HEK293 (cell line): ENCODE results near the gene PLEKHF1.

Experiments used
- CTCF ChIA-PET: fragments of 350-600 bp; formaldehyde crosslinking; extraction: SDS; loops from one replicate; lab custom pipeline; 2021; ENCODE audit warnings: antibody characterized with exemption; lab: Yijun Ruan, JAX
- POLR2A ChIA-PET: fragments of 300-600 bp; formaldehyde crosslinking; extraction: SDS; loops from one replicate; lab custom pipeline; 2020; ENCODE audit warnings: antibody characterized with exemption, inconsistent platforms; lab: Yijun Ruan, JAX
- H3K27ac ChIP-seq: fragments of 200-500 bp; sonication (Bioruptor generic); 2 replicates; pipeline ENCODE4 v1.5.1; 2014; ENCODE audit warnings: low read depth, low read length, control low read depth, inconsistent platforms; ENCODE audit errors: extremely low read depth
- H3K36me3 ChIP-seq, 2 experiments: fragments of 200-500 bp in 1 of 2; sonication (Bioruptor generic) in 1 of 2; 1 replicate in 1 of 2; 2 replicates in 1 of 2; pipeline ENCODE4 v1.5.1; 2014 to 2017; ENCODE audit warnings: inconsistent platforms in 2 of 2, low read length in 2 of 2; ENCODE audit not compliant: control insufficient read depth in 2 of 2, insufficient read depth in 1 of 2
- H3K4me1 ChIP-seq: fragments of 200-500 bp; sonication (Bioruptor generic); 2 replicates; pipeline ENCODE4 v1.5.1; 2014; ENCODE audit warnings: mild to moderate bottlenecking, low read length, inconsistent platforms; ENCODE audit not compliant: control insufficient read depth, insufficient read depth
- H3K4me3 ChIP-seq: 2 replicates; pipeline ENCODE4 v1.5.1; 2011; ENCODE audit warnings: low read depth, mild to moderate bottlenecking, control low read depth, low read length, moderate library complexity
- H3K9me3 ChIP-seq: fragments of 200-500 bp; sonication (Bioruptor generic); 2 replicates; pipeline ENCODE4 v1.5.1; 2014; ENCODE audit warnings: low read depth, low read length, inconsistent platforms; ENCODE audit not compliant: control insufficient read depth, insufficient read depth
- BCL11A ChIP-seq: fragments of 450-650 bp; formaldehyde crosslinking; IDR thresholded peaks from 2 replicates; pipeline ENCODE4 v1.5.1; 2016; ENCODE audit warnings: low read depth, missing biosample characterization, missing genetic modification characterization
- GLIS1 ChIP-seq: fragments of 450-650 bp; formaldehyde crosslinking; IDR thresholded peaks from 2 replicates; pipeline ENCODE4 v1.5.1; 2016; ENCODE audit warnings: missing biosample characterization, missing genetic modification characterization
- HOXD13 ChIP-seq: sonication (generic); formaldehyde crosslinking; IDR thresholded peaks from 2 replicates; pipeline ENCODE4 v1.8.0; 2022; ENCODE audit warnings: missing genetic modification reagents, borderline replicate concordance
- KLF1 ChIP-seq: fragments of 450-650 bp; formaldehyde crosslinking; IDR thresholded peaks from 2 replicates; pipeline ENCODE4 v1.5.1; 2016; ENCODE audit warnings: missing biosample characterization, missing genetic modification characterization
- KLF16 ChIP-seq: fragments of 450-650 bp; formaldehyde crosslinking; IDR thresholded peaks from 2 replicates; pipeline ENCODE4 v1.5.1; 2017; ENCODE audit warnings: missing biosample characterization, missing genetic modification characterization
- MEIS1 ChIP-seq: sonication (generic); formaldehyde crosslinking; IDR thresholded peaks from 2 replicates; pipeline ENCODE4 v1.8.1; 2022; ENCODE audit warnings: missing genetic modification reagents, mild to moderate bottlenecking, borderline replicate concordance
- TRIM28 ChIP-seq: IDR thresholded peaks from 2 replicates; pipeline ENCODE4 v1.6.1; 2011; ENCODE audit warnings: low read length, control low read depth, borderline replicate concordance
- YY1 ChIP-seq: fragments of 450-650 bp; formaldehyde crosslinking; IDR thresholded peaks from 2 replicates; pipeline ENCODE4 v1.5.1; 2018; ENCODE audit warnings: missing biosample characterization, missing genetic modification characterization
- ZBTB17 ChIP-seq: fragments of 450-650 bp; formaldehyde crosslinking; IDR thresholded peaks from 2 replicates; pipeline ENCODE4 v1.5.1; 2016; ENCODE audit warnings: missing biosample characterization, missing genetic modification characterization
- ZBTB48 ChIP-seq: fragments of 450-650 bp; formaldehyde crosslinking; IDR thresholded peaks from 2 replicates; pipeline ENCODE4 v1.5.1; 2016; ENCODE audit warnings: missing biosample characterization, missing genetic modification characterization
- ZNF112 ChIP-seq: fragments of 450-650 bp; formaldehyde crosslinking; IDR thresholded peaks from 2 replicates; pipeline ENCODE4 v1.5.0; 2017; ENCODE audit warnings: missing biosample characterization, missing genetic modification characterization
- ZNF133 ChIP-seq: fragments of 450-650 bp; formaldehyde crosslinking; IDR thresholded peaks from 2 replicates; pipeline ENCODE4 v1.5.1; 2016; ENCODE audit warnings: missing biosample characterization, missing genetic modification characterization
- ZNF138 ChIP-seq: fragments of 450-650 bp; formaldehyde crosslinking; IDR thresholded peaks from 2 replicates; pipeline ENCODE4 v1.5.1; 2016; ENCODE audit warnings: missing biosample characterization, missing genetic modification characterization, borderline replicate concordance
- ZNF155 ChIP-seq: fragments of 450-650 bp; formaldehyde crosslinking; IDR thresholded peaks from 2 replicates; pipeline ENCODE4 v1.5.1; 2016; ENCODE audit warnings: missing biosample characterization, missing genetic modification characterization
- ZNF16 ChIP-seq: fragments of 450-650 bp; formaldehyde crosslinking; IDR thresholded peaks from 2 replicates; pipeline ENCODE4 v1.5.1; 2016; ENCODE audit warnings: low read depth, missing biosample characterization, missing genetic modification characterization
- ZNF174 ChIP-seq: fragments of 450-650 bp; formaldehyde crosslinking; IDR thresholded peaks from 2 replicates; pipeline ENCODE4 v1.5.0; 2017; ENCODE audit warnings: missing biosample characterization, mild to moderate bottlenecking, missing genetic modification characterization
- ZNF302 ChIP-seq: fragments of 450-650 bp; formaldehyde crosslinking; IDR thresholded peaks from 2 replicates; pipeline ENCODE4 v1.5.1; 2016; ENCODE audit warnings: missing biosample characterization, missing genetic modification characterization, low read depth
- ZNF423 ChIP-seq: fragments of 450-650 bp; formaldehyde crosslinking; IDR thresholded peaks from 2 replicates; pipeline ENCODE4 v1.5.1; 2016; ENCODE audit warnings: missing biosample characterization, missing genetic modification characterization
- ZNF510 ChIP-seq: fragments of 450-650 bp; formaldehyde crosslinking; IDR thresholded peaks from 2 replicates; pipeline ENCODE4 v1.5.1; 2018; ENCODE audit warnings: mild to moderate bottlenecking, missing genetic modification characterization, missing biosample characterization; ENCODE audit not compliant: insufficient replicate concordance
- ZNF548 ChIP-seq: fragments of 450-650 bp; formaldehyde crosslinking; IDR thresholded peaks from 2 replicates; pipeline ENCODE4 v1.5.1; 2016; ENCODE audit warnings: missing biosample characterization, missing genetic modification characterization
- ZNF621 ChIP-seq: fragments of 450-650 bp; formaldehyde crosslinking; IDR thresholded peaks from 2 replicates; pipeline ENCODE4 v1.5.1; 2017; ENCODE audit warnings: missing biosample characterization, missing genetic modification characterization
- ZNF626 ChIP-seq: fragments of 450-650 bp; sonication (Bioruptor Pico); formaldehyde crosslinking; IDR thresholded peaks from 2 replicates; pipeline ENCODE4 v1.5.1; 2018; ENCODE audit warnings: missing biosample characterization, missing genetic modification characterization, inconsistent platforms
- ZNF660 ChIP-seq: fragments of 450-650 bp; IDR thresholded peaks from 2 replicates; pipeline ENCODE4 v1.5.1; 2018; ENCODE audit warnings: missing biosample characterization, mild to moderate bottlenecking, missing genetic modification characterization
- ZNF664 ChIP-seq: fragments of 450-650 bp; formaldehyde crosslinking; IDR thresholded peaks from 2 replicates; pipeline ENCODE4 v1.5.1; 2016; ENCODE audit warnings: missing biosample characterization, missing genetic modification characterization
- ZNF843 ChIP-seq: fragments of 450-650 bp; formaldehyde crosslinking; IDR thresholded peaks from 2 replicates; pipeline ENCODE4 v1.5.1; 2016; ENCODE audit warnings: missing biosample characterization, missing genetic modification characterization
- TF ChIP-seq, protein P1 (sequence below): fragments of 450-650 bp; formaldehyde crosslinking; IDR thresholded peaks from 2 replicates; pipeline ENCODE4 v1.5.1; 2016; ENCODE audit warnings: missing biosample characterization, missing genetic modification characterization
- TF ChIP-seq, protein P2 (sequence below): fragments of 450-650 bp; formaldehyde crosslinking; IDR thresholded peaks from 2 replicates; pipeline ENCODE4 v1.5.1; 2017; ENCODE audit warnings: missing biosample characterization, missing genetic modification characterization
- TF ChIP-seq, protein P3 (sequence below): fragments of 450-650 bp; formaldehyde crosslinking; IDR thresholded peaks from 2 replicates; pipeline ENCODE4 v1.5.1; 2017; ENCODE audit warnings: missing biosample characterization, mild to moderate bottlenecking, missing genetic modification characterization, moderate library complexity
- TF ChIP-seq, protein P4 (sequence below): fragments of 450-650 bp; IDR thresholded peaks from 2 replicates; pipeline ENCODE4 v1.5.1; 2018; ENCODE audit warnings: missing biosample characterization, missing genetic modification characterization

PLEKHF1 gene

DNA sequence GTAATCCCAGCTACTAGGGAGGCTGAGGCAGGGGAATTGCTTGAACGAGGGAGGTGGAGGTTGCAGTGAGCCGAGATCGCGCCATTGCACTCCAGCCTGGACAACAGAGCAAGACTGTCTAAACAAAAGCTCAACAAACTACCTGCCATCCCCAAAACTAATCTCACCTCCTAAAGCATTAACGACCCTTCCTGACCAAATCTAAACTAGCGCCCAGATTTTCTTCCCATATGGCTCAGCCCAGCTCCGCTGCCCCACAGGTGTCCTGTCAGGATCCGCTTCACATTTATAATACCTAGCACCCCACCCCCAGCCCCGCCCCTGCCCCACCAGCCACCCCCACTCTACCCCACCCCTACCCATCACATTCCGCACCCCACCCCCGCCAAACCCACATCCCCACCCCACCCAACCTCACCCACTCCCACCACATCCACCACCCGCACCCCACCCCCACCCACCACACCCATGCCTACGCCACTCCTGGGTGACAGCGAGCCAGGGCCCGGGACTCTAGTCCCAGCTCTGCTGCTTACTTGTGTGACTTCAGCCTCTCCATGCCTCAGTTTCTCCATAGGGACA is 49.2 kb downstream of the PLEKHF1 start (continued):
- TF ChIP-seq, protein P1, sequence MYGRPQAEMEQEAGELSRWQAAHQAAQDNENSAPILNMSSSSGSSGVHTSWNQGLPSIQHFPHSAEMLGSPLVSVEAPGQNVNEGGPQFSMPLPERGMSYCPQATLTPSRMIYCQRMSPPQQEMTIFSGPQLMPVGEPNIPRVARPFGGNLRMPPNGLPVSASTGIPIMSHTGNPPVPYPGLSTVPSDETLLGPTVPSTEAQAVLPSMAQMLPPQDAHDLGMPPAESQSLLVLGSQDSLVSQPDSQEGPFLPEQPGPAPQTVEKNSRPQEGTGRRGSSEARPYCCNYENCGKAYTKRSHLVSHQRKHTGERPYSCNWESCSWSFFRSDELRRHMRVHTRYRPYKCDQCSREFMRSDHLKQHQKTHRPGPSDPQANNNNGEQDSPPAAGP (tag by site-specific recombination): peak; percentile 53
- TF ChIP-seq, all 188 proteins: peak for 8

DNA sequence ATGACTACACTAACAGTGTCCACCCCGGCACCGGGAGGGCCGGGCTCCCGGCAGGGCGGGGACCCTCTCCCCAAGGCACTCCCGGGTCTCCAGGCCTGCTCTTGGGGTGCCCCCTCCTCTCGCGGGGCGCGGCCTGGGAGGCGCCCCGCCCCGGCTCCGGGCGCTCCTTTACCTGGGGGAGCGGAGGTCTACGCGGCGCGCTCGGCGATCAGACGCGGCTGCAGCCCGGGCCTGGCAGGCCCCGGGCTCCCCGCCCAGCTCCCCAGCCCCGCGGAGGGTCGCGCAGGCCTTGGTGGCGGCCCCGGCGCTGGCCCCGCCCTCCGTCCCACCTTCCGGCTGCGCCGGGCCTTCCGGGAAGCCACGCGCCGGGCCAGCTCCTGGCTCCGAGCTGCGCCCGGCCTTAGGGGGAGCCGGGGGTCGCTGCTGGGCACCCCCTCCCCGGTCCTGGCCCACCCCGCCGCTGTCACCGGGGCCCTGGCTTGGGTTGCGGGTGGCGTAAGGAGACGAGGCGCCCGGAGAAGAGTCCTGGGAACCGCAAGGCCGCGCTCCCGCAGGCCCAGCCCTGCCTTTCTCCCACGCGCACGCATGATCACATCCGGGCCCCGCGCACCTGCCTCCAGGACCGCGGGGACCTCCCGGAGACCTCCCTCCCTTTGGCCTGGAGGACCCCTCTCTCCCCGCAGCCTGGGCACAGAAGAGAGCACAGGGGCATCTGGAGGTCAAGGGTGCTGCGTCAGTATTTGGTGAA is 49.9 kb downstream of the PLEKHF1 start, which contains the start of gene C19orf12:
TSS of gene C19orf12 (minus strand) at position 309 of the 748 bp plus-strand sequence. CDS start 6,848 bp downstream, outside the sequence.
- Histone ChIP-seq H3K27ac (peak within 1 kb of the TSS; percentile 96), H3K4me1 (peaks cover 16% of the 10 kb centered on the region), H3K36me3 (peaks cover 0 to 10% of the 10 kb centered on the region in 2 experiments; a peak in 1 of 3 replicates), H3K9me3 (no peaks in the 10 kb centered on the region), H3K4me3 (peak within 1 kb of the TSS; percentile 65)
- CTCF ChIA-PET: interaction anchor here (0.6 to 13.2 kb wide), 21 partner anchors 9 to 946 kb away, joined by 3 to 299 read pairs (median 6); partner anchors contain the start of gene POP4
- POLR2A ChIA-PET: interaction anchor here (0.5 to 4.5 kb wide), 23 partner anchors 9 to 1921 kb away, joined by 3 to 40 read pairs (median 4); partner anchors contain the start of genes CCNE1, PLEKHF1 and POP4
- TF ChIP-seq ZNF510 (no peak), ZNF112 (tag by site-specific recombination) (no peak), ZNF843 (tag by site-specific recombination) (0 out of 2 replicates have a peak, but pooled peaks have one; percentile 31), YY1 (tag by site-specific recombination) (peak; percentile 57; the same call in 1 of the 2 replicates), HOXD13 (no peak), ZBTB48 (peak; percentile 19; the same call in 1 of the 2 replicates), TRIM28 (no peak), ZNF133 (tag by site-specific recombination) (no peak), ZNF548 (tag by site-specific recombination) (no peak), ZNF664 (tag by site-specific recombination) (peak; percentile 24; the same call in 1 of the 2 replicates), ZNF621 (tag by site-specific recombination) (no peak), GLIS1 (tag by site-specific recombination) (peak; percentile 74), ZNF138 (tag by site-specific recombination) (no peak), ZBTB17 (tag by site-specific recombination) (no peak), ZNF626 (no peak), MEIS1 (CRISPR knock-in tag) (peak; percentile 31; the same call in 1 of the 2 replicates), KLF16 (tag by site-specific recombination) (peak; percentile 83), ZNF660 (peak; percentile 92; the same call in 1 of the 2 replicates), KLF1 (tag by site-specific recombination) (peak; percentile 96), ZNF302 (tag by site-specific recombination) (no peak), ZNF16 (tag by site-specific recombination) (peak; percentile 37; the same call in 1 of the 2 replicates), ZNF423 (tag by site-specific recombination) (no peak), BCL11A (tag by site-specific recombination) (no peak; the same call in 1 of the 2 replicates), ZNF174 (tag by site-specific recombination) (no peak), ZNF155 (tag by site-specific recombination) (no peak)
- TF ChIP-seq, protein P1 (tag by site-specific recombination): peak; percentile 87
- TF ChIP-seq, protein P2, sequence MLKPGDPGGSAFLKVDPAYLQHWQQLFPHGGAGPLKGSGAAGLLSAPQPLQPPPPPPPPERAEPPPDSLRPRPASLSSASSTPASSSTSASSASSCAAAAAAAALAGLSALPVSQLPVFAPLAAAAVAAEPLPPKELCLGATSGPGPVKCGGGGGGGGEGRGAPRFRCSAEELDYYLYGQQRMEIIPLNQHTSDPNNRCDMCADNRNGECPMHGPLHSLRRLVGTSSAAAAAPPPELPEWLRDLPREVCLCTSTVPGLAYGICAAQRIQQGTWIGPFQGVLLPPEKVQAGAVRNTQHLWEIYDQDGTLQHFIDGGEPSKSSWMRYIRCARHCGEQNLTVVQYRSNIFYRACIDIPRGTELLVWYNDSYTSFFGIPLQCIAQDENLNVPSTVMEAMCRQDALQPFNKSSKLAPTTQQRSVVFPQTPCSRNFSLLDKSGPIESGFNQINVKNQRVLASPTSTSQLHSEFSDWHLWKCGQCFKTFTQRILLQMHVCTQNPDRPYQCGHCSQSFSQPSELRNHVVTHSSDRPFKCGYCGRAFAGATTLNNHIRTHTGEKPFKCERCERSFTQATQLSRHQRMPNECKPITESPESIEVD (tag by site-specific recombination): no peak
- TF ChIP-seq, protein P3, sequence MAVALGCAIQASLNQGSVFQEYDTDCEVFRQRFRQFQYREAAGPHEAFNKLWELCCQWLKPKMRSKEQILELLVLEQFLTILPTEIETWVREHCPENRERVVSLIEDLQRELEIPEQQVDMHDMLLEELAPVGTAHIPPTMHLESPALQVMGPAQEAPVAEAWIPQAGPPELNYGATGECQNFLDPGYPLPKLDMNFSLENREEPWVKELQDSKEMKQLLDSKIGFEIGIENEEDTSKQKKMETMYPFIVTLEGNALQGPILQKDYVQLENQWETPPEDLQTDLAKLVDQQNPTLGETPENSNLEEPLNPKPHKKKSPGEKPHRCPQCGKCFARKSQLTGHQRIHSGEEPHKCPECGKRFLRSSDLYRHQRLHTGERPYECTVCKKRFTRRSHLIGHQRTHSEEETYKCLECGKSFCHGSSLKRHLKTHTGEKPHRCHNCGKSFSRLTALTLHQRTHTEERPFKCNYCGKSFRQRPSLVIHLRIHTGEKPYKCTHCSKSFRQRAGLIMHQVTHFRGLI (tag by site-specific recombination): no peak; the same call in 1 of the 2 replicates
- TF ChIP-seq, protein P4, sequence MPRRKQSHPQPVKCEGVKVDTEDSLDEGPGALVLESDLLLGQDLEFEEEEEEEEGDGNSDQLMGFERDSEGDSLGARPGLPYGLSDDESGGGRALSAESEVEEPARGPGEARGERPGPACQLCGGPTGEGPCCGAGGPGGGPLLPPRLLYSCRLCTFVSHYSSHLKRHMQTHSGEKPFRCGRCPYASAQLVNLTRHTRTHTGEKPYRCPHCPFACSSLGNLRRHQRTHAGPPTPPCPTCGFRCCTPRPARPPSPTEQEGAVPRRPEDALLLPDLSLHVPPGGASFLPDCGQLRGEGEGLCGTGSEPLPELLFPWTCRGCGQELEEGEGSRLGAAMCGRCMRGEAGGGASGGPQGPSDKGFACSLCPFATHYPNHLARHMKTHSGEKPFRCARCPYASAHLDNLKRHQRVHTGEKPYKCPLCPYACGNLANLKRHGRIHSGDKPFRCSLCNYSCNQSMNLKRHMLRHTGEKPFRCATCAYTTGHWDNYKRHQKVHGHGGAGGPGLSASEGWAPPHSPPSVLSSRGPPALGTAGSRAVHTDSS (tag by site-specific recombination): no peak
